HepG2 (cell line): ENCODE measurements around the gene POLE. TPM values are rescaled to one million over a fixed set of nuclear protein-coding genes. Genes with fewer than 3 reads are reported as not detected.

Experiments
- ATAC-seq: fragments of 200-7000 bp; cut with Tn5 transposase; 3 replicates; pipeline ENCODE4 v1.9.1; 2020; ENCODE audit warnings: mild to moderate bottlenecking, moderate library complexity
- BruUV-seq: library from RNA; stranded (reverse); fragments of 400-500 nt; replicated peaks from 2 replicates; lab custom pipeline; 2021; lab: Mats Ljungman, UMichigan
- CTCF ChIA-PET: fragments of 300-600 bp; formaldehyde crosslinking; extraction: SDS; loops from one replicate; lab custom pipeline; 2021; ENCODE audit warnings: low total read pairs, inconsistent platforms, low intra/inter-chr PET ratio; lab: Yijun Ruan, JAX
- POLR2A ChIA-PET: fragments of 350-600 bp; sonication (Branson Sonifier 250); formaldehyde crosslinking; loops from one replicate; lab custom pipeline; 2020; ENCODE audit warnings: antibody characterized with exemption, inconsistent platforms; lab: Yijun Ruan, JAX
- DNase-seq: peaks from one replicate; pipeline ENCODE4 v3.0.0-alpha.2; 2015; ENCODE audit warnings: low spot score
- FAIRE-seq: peaks from 3 replicates; lab custom pipeline; 2011; peaks lifted over from hg19 to GRCh38; lab: Jason Lieb, UNC
- H2AFZ ChIP-seq: one replicate; pipeline ENCODE4 v1.6.1; 2011; ENCODE audit warnings: low read length, inconsistent platforms
- H3K27ac ChIP-seq: fragments of 300-600 bp; 3 replicates; pipeline ENCODE4 v1.8.0; 2011; ENCODE audit warnings: mixed run types, mild to moderate bottlenecking, mixed read lengths, low read length, inconsistent platforms; ENCODE audit not compliant: insufficient read depth; ENCODE audit errors: extremely low read length
- H3K27me3 ChIP-seq, 2 experiments: fragments of 200-600 bp in 1 of 2; 2 replicates in 1 of 2; 3 replicates in 1 of 2; pipeline versions ENCODE4 v1.6.0 to v1.8.0; 2011; ENCODE audit warnings: low read length in 2 of 2, mild to moderate bottlenecking in 2 of 2, moderate library complexity in 2 of 2, inconsistent platforms in 1 of 2; ENCODE audit not compliant: insufficient read depth in 2 of 2, control insufficient read depth in 1 of 2
- H3K36me3 ChIP-seq, 2 experiments: fragments of 200-600 bp in 1 of 2; replicated peaks in 1 of 2; 2 replicates in 1 of 2; 3 replicates in 1 of 2; pipeline versions ENCODE4 v1.5.1 to v1.8.0; 2011; ENCODE audit warnings: low read length in 2 of 2, inconsistent platforms in 1 of 2; ENCODE audit not compliant: insufficient read depth in 2 of 2, control insufficient read depth in 1 of 2
- H3K4me1 ChIP-seq: 2 replicates; pipeline ENCODE4 v1.5.1; 2012; ENCODE audit warnings: low read length, inconsistent platforms; ENCODE audit not compliant: insufficient read depth
- H3K4me2 ChIP-seq: 2 replicates; pipeline ENCODE4 v1.6.0; 2011; ENCODE audit warnings: low read depth, low read length, inconsistent platforms
- H3K4me3 ChIP-seq, 3 experiments: fragments of 200-600 bp in 1 of 3; sonication (generic), shearing (Covaris generic) in 1 of 3; replicated peaks in 1 of 3; 2 replicates each; pipeline ENCODE4 v1.5.1; 2011 to 2016; ENCODE audit warnings: low read length in 3 of 3, inconsistent platforms in 2 of 3, low read depth in 2 of 3, mild to moderate bottlenecking in 2 of 3, control low read depth in 1 of 3, mixed read lengths in 1 of 3; ENCODE audit not compliant: insufficient read depth in 1 of 3
- H3K79me2 ChIP-seq: one replicate; pipeline ENCODE4 v1.6.1; 2011; ENCODE audit warnings: low read length, inconsistent platforms; ENCODE audit not compliant: insufficient read depth
- H3K9ac ChIP-seq: 2 replicates; pipeline ENCODE4 v1.6.0; 2011; ENCODE audit warnings: mild to moderate bottlenecking, low read depth, low read length, inconsistent platforms; ENCODE audit not compliant: insufficient read depth
- H3K9me3 ChIP-seq: 2 replicates; pipeline ENCODE4 v1.5.1; 2012; ENCODE audit warnings: mild to moderate bottlenecking, low read length
- H4K20me1 ChIP-seq: 2 replicates; pipeline ENCODE4 v1.6.0; 2011; ENCODE audit warnings: inconsistent platforms, mild to moderate bottlenecking, low read length, moderate library complexity; ENCODE audit not compliant: insufficient read depth
- AGO2 ChIP-seq: fragments of 200-400 bp; formaldehyde crosslinking; optimal IDR thresholded peaks from 2 replicates; pipeline ENCODE3; 2017; ENCODE audit warnings: mild to moderate bottlenecking, low read depth, low read length, moderate library complexity
- CERS6 ChIP-seq: sonication (generic); formaldehyde crosslinking; IDR thresholded peaks from 2 replicates; pipeline ENCODE4 v1.5.0; 2020; ENCODE audit warnings: missing genetic modification reagents
- FOXK1 ChIP-seq: sonication (generic); formaldehyde crosslinking; IDR thresholded peaks from 2 replicates; pipeline ENCODE4 v1.4.0; 2020; ENCODE audit warnings: low read depth, missing genetic modification reagents, borderline replicate concordance
- HIVEP1 ChIP-seq: sonication (generic); formaldehyde crosslinking; IDR thresholded peaks from 2 replicates; pipeline ENCODE4 v1.4.0; 2020; ENCODE audit warnings: mild to moderate bottlenecking, missing genetic modification reagents
- HNRNPL ChIP-seq: fragments of 200-400 bp; formaldehyde crosslinking; IDR thresholded peaks from 2 replicates; pipeline ENCODE4 v1.6.1; 2017; ENCODE audit warnings: mild to moderate bottlenecking, low read depth, low read length
- MAFK ChIP-seq, 2 experiments: IDR thresholded peaks in 1 of 2; conservative IDR thresholded peaks in 1 of 2; 2 replicates each; pipeline ENCODE4 v1.6.1; 2011; ENCODE audit warnings: improper control_type of control experiment in 2 of 2, low read length in 2 of 2
- MED1 ChIP-seq: sonication (generic); formaldehyde crosslinking; IDR thresholded peaks from 2 replicates; pipeline ENCODE4 v1.4.0; 2020; ENCODE audit warnings: missing genetic modification reagents
- PREB ChIP-seq: sonication (generic); formaldehyde crosslinking; IDR thresholded peaks from 2 replicates; pipeline ENCODE4 v1.4.0; 2020; ENCODE audit warnings: missing genetic modification reagents
- REST ChIP-seq, 2 experiments: IDR thresholded peaks; 2 replicates each; pipeline ENCODE4 v1.6.1; 2011 to 2012; ENCODE audit warnings: low read length in 2 of 2, borderline replicate concordance in 1 of 2, low read depth in 1 of 2, mild to moderate bottlenecking in 1 of 2, moderate library complexity in 1 of 2
- TFDP1 ChIP-seq: IDR thresholded peaks from 2 replicates; pipeline ENCODE4 v1.6.1; 2016; ENCODE audit warnings: missing compliant biosample characterization, missing genetic modification reagents, borderline replicate concordance
- THAP9 ChIP-seq: sonication (generic); formaldehyde crosslinking; IDR thresholded peaks from 2 replicates; pipeline ENCODE4; 2020; ENCODE audit warnings: missing genetic modification reagents, mild to moderate bottlenecking, borderline replicate concordance
- ZNF234 ChIP-seq: sonication (generic); formaldehyde crosslinking; conservative IDR thresholded peaks from 2 replicates; pipeline ENCODE4 v1.5.1; 2020; ENCODE audit warnings: mild to moderate bottlenecking, missing genetic modification reagents
- ZNF772 ChIP-seq: sonication (generic); formaldehyde crosslinking; IDR thresholded peaks from 2 replicates; pipeline ENCODE4 v1.5.0; 2020; ENCODE audit warnings: mild to moderate bottlenecking, missing genetic modification reagents
- WGBS: methylation state at CpG from one replicate; pipeline ENCODE4 v1.1.6; 2017; ENCODE audit warnings: low lambda C conversion rate; 5-methylcytosine and 5-hydroxymethylcytosine counted together
- in situ Hi-C: cut with HindIII; loops from 2 replicates; pipeline ENCODE4 v1.10.0; 2017; ENCODE audit warnings: low pct_unique_long_range_greater_than_20kb; ENCODE audit not compliant: extremely low pct_ligation_motif_present
- intact Hi-C: fragments of 100-400 bp; cut with micrococcal nuclease; formaldehyde crosslinking; loops from one replicate; pipeline ENCODE4 v1.10.0; 2022; ENCODE audit not compliant: unreplicated experiment
- polyA plus RNA-seq, 8 experiments: library from polyadenylated mRNA; depleted of rRNA in 3 of 8; stranded (reverse) in 7 of 8; unstranded in 1 of 8; fragments of >200 nt; fragmentation: Illumina TruSeq in 4 of 8; extraction: Trizol in 4 of 8; gene quantifications; 2 replicates each; pipeline versions ENCODE4 v1.2.1 to v1.2.3, GENCODE V29; 2011 to 2016; ENCODE audit warnings: low read depth in 4 of 8, missing spikeins in 1 of 8, mixed read lengths in 1 of 8; ENCODE audit not compliant: insufficient read depth in 1 of 8
- total RNA-seq, 5 experiments: library from RNA; depleted of rRNA; stranded (reverse); fragments of >200 nt; fragmentation: Illumina TruSeq; extraction: Trizol; gene quantifications; 2 replicates each; pipeline ENCODE4 v1.2.3, GENCODE V29; 2016; ENCODE audit warnings: low read depth in 1 of 5

Gene POLE
- total and polyA plus RNA-seq, 2 of the 13 experiments (the other 11 are each of a cell fraction or from before 2014, with no cell fraction given), result 25.3 to 52.2 TPM

- ATAC-seq, result no peak
- Histone ChIP-seq H4K20me1 (no peaks in the 10 kb centered on the region), H3K4me2 (no peak overlapping the region), H3K4me3 (no peak overlapping the region), H3K79me2 (no peaks in the 10 kb centered on the region), H3K9me3 (no peaks in the 10 kb centered on the region), H2AFZ (no peak overlapping the region), H3K4me1 (no peaks in the 10 kb centered on the region), H3K27me3 (no peaks in the 10 kb centered on the region), H3K27ac (no peak overlapping the region), H3K36me3 (peaks cover 21 to 72% of the 10 kb centered on the region in 2 experiments; a peak in 4 of 5 replicates), H3K9ac (no peak overlapping the region)
- ChIA-PET POLR2A (no interaction called here), CTCF (no interaction called here)
- WGBS, result 95% methylated on average over 34 of the region's 37 CpGs
- FAIRE-seq, result no peak
- DNase-seq, result no peak
- BruUV-seq, result no TSS peak
- intact Hi-C loops, result no loop called here
- in situ Hi-C loops, result no loop called here
- no peak for TF ChIP-seq REST (IDR thresholded peaks at IDR 0.05; ENCODE audit: borderline replicate concordance in 1 of 2, low read depth in 1 of 2, low read length in 2 of 2)
- TF ChIP-seq ZNF772, result no peak
- TF ChIP-seq AGO2, result peak; percentile 86
- TF ChIP-seq CERS6 (CRISPR knock-in tag), result no peak
- no peak for TF ChIP-seq HIVEP1
- no peak for TF ChIP-seq PREB
- peak; percentile 89 for TF ChIP-seq HNRNPL
- TF ChIP-seq TFDP1 (CRISPR knock-in tag), result no peak
- TF ChIP-seq FOXK1 (CRISPR knock-in tag), result no peak
- TF ChIP-seq ZNF234 (CRISPR knock-in tag), result no peak
- no peak for TF ChIP-seq MED1 (CRISPR knock-in tag)
- TF ChIP-seq MAFK (conservative IDR thresholded peaks at IDR 0.05 in 1 of 2, IDR thresholded peaks at IDR 0.05 in 1 of 2; ENCODE audit: low read length in 2 of 2), result no peak
- no peak for TF ChIP-seq THAP9 (CRISPR knock-in tag)
Observed at GRCh38 chr12:132727091-132727794, 40.1 kb upstream of the POLE start.
